HEK293 (cell line): ENCODE measurements around the gene WBP2NL.

ENCODE experiments used
- BCL11B ChIP-seq: fragments of 450-650 bp; formaldehyde crosslinking; IDR thresholded peaks from 2 replicates; pipeline ENCODE4 v1.5.1; 2016; ENCODE audit warnings: low read depth, missing biosample characterization, missing genetic modification characterization
- GLIS2 ChIP-seq: fragments of 450-650 bp; formaldehyde crosslinking; IDR thresholded peaks from 2 replicates; pipeline ENCODE4 v1.5.1; 2016; ENCODE audit warnings: missing biosample characterization, missing genetic modification characterization
- INSM2 ChIP-seq: fragments of 450-650 bp; formaldehyde crosslinking; IDR thresholded peaks from 2 replicates; pipeline ENCODE4 v1.5.1; 2016; ENCODE audit warnings: missing biosample characterization, missing genetic modification characterization
- YY1 ChIP-seq: fragments of 450-650 bp; formaldehyde crosslinking; IDR thresholded peaks from 2 replicates; pipeline ENCODE4 v1.5.1; 2018; ENCODE audit warnings: missing biosample characterization, missing genetic modification characterization
- ZBTB8A ChIP-seq: fragments of 450-650 bp; formaldehyde crosslinking; IDR thresholded peaks from 2 replicates; pipeline ENCODE4 v1.5.1; 2016; ENCODE audit warnings: missing biosample characterization, missing genetic modification characterization
- ZFHX2 ChIP-seq: fragments of 450-650 bp; formaldehyde crosslinking; conservative IDR thresholded peaks from 2 replicates; pipeline ENCODE4 v1.5.1; 2016; ENCODE audit warnings: missing biosample characterization, missing genetic modification characterization
- ZNF10 ChIP-seq: fragments of 450-650 bp; formaldehyde crosslinking; IDR thresholded peaks from 2 replicates; pipeline ENCODE4 v1.5.1; 2017; ENCODE audit warnings: missing biosample characterization, missing genetic modification characterization
- ZNF132 ChIP-seq: fragments of 450-650 bp; formaldehyde crosslinking; IDR thresholded peaks from 2 replicates; pipeline ENCODE4 v1.5.1; 2017; ENCODE audit warnings: missing biosample characterization, missing genetic modification characterization, borderline replicate concordance
- ZNF155 ChIP-seq: fragments of 450-650 bp; formaldehyde crosslinking; IDR thresholded peaks from 2 replicates; pipeline ENCODE4 v1.5.1; 2016; ENCODE audit warnings: missing biosample characterization, missing genetic modification characterization
- ZNF184 ChIP-seq: fragments of 450-650 bp; IDR thresholded peaks from 2 replicates; pipeline ENCODE4 v1.5.1; 2018; ENCODE audit warnings: missing biosample characterization, mild to moderate bottlenecking, missing genetic modification characterization
- ZNF2 ChIP-seq: fragments of 450-650 bp; formaldehyde crosslinking; IDR thresholded peaks from 2 replicates; pipeline ENCODE4 v1.5.1; 2016; ENCODE audit warnings: missing biosample characterization, missing genetic modification characterization
- ZNF239 ChIP-seq: fragments of 450-650 bp; formaldehyde crosslinking; IDR thresholded peaks from 2 replicates; pipeline ENCODE4 v1.5.1; 2016; ENCODE audit warnings: missing biosample characterization, missing genetic modification characterization
- ZNF335 ChIP-seq: fragments of 450-650 bp; formaldehyde crosslinking; conservative IDR thresholded peaks from 2 replicates; pipeline ENCODE4 v1.5.1; 2016; ENCODE audit warnings: missing biosample characterization, missing genetic modification characterization
- ZNF366 ChIP-seq: fragments of 450-650 bp; formaldehyde crosslinking; conservative IDR thresholded peaks from 2 replicates; pipeline ENCODE4 v1.5.1; 2016; ENCODE audit warnings: missing biosample characterization, missing genetic modification characterization
- ZNF433 ChIP-seq: fragments of 450-650 bp; formaldehyde crosslinking; IDR thresholded peaks from 2 replicates; pipeline ENCODE4 v1.5.1; 2016; ENCODE audit warnings: missing biosample characterization, missing genetic modification characterization, low read depth
- ZNF501 ChIP-seq: fragments of 450-650 bp; formaldehyde crosslinking; IDR thresholded peaks from 2 replicates; pipeline ENCODE4 v1.5.1; 2016; ENCODE audit warnings: missing biosample characterization, missing genetic modification characterization
- ZNF514 ChIP-seq: fragments of 450-650 bp; formaldehyde crosslinking; IDR thresholded peaks from 2 replicates; pipeline ENCODE4 v1.5.1; 2016; ENCODE audit warnings: missing biosample characterization, missing genetic modification characterization
- ZNF560 ChIP-seq: fragments of 450-650 bp; formaldehyde crosslinking; IDR thresholded peaks from 2 replicates; pipeline ENCODE4 v1.5.1; 2017; ENCODE audit warnings: missing biosample characterization, missing genetic modification characterization, borderline replicate concordance
- ZNF580 ChIP-seq: fragments of 450-650 bp; formaldehyde crosslinking; IDR thresholded peaks from 2 replicates; pipeline ENCODE4 v1.5.1; 2016; ENCODE audit warnings: missing biosample characterization, missing genetic modification characterization
- ZNF585B ChIP-seq: fragments of 450-650 bp; formaldehyde crosslinking; IDR thresholded peaks from 2 replicates; pipeline ENCODE4 v1.5.1; 2016; ENCODE audit warnings: missing biosample characterization, missing genetic modification characterization
- ZNF610 ChIP-seq: fragments of 450-650 bp; formaldehyde crosslinking; IDR thresholded peaks from 2 replicates; pipeline ENCODE4 v1.5.1; 2016; ENCODE audit warnings: missing biosample characterization, missing genetic modification characterization, borderline replicate concordance
- ZNF624 ChIP-seq: fragments of 450-650 bp; formaldehyde crosslinking; IDR thresholded peaks from 2 replicates; pipeline ENCODE4 v1.5.1; 2017; ENCODE audit warnings: missing biosample characterization, missing genetic modification characterization
- ZNF629 ChIP-seq: fragments of 450-650 bp; formaldehyde crosslinking; IDR thresholded peaks from 2 replicates; pipeline ENCODE4 v1.5.1; 2017; ENCODE audit warnings: missing biosample characterization, missing genetic modification characterization
- ZSCAN5A ChIP-seq: fragments of 450-650 bp; formaldehyde crosslinking; IDR thresholded peaks from 2 replicates; pipeline ENCODE4 v1.5.1; 2016; ENCODE audit warnings: missing biosample characterization, missing genetic modification characterization
- TF ChIP-seq, protein P1 (sequence below): fragments of 450-650 bp; formaldehyde crosslinking; conservative IDR thresholded peaks from 2 replicates; pipeline ENCODE4 v1.5.1; 2016; ENCODE audit warnings: low read depth, missing biosample characterization, missing genetic modification characterization
- TF ChIP-seq, protein P2 (sequence below): fragments of 450-650 bp; formaldehyde crosslinking; IDR thresholded peaks from 2 replicates; pipeline ENCODE4 v1.5.1; 2017; ENCODE audit warnings: missing biosample characterization, missing genetic modification characterization
- TF ChIP-seq, protein P3 (sequence below): fragments of 450-650 bp; formaldehyde crosslinking; IDR thresholded peaks from 2 replicates; pipeline ENCODE4 v1.5.1; 2016; ENCODE audit warnings: missing biosample characterization, missing genetic modification characterization, low read depth

WBP2NL gene

DNA sequence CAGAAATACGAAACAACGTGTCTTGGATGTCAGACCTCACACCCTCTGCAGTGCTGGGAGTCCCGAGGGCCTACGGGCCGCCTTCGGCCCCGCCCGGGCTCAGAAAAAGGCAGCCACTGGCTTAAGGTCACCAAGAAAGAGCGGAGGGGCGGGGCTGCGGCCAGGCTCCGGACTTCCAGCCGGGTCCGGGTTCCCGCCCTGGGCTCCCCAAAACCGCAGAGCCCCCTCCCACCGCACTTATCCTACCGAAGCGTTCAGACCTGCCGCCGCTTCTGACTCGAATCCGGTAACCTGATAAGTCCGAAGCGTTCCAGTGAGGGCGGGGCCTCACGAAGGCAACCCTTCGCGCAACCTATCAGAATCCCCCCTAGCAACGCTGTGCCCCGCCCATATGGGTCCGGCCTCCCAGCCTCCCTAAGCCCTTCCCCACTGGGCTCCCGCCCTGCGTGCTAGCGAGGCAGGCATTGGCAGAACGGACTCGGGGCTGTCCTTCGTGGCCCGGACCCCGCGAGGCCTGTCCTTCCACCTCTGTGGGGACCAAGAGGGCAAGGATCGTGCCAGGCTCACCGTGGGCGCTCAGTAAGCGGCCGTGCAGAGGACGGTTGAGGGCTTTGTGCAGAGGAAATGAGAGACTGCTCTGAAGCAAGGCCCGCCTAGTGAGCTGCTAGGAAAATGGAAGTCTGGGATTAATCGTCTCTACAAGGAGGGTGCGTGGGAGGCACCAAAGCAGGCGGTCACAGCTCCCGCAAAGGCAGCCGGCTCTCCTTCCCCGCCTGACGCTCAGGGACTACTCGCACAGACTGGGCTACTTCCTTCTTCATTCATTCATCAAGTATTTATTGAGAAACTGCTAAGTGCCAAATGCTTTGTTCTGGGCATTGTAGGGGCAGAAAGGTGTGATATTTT, 72.2 kb downstream of the WBP2NL start, which contains the start of gene NAGA (continued):
- no peak for TF ChIP-seq ZSCAN5A (tag by site-specific recombination)
- no peak for TF ChIP-seq ZNF2 (tag by site-specific recombination)
- TF ChIP-seq, protein P1, sequence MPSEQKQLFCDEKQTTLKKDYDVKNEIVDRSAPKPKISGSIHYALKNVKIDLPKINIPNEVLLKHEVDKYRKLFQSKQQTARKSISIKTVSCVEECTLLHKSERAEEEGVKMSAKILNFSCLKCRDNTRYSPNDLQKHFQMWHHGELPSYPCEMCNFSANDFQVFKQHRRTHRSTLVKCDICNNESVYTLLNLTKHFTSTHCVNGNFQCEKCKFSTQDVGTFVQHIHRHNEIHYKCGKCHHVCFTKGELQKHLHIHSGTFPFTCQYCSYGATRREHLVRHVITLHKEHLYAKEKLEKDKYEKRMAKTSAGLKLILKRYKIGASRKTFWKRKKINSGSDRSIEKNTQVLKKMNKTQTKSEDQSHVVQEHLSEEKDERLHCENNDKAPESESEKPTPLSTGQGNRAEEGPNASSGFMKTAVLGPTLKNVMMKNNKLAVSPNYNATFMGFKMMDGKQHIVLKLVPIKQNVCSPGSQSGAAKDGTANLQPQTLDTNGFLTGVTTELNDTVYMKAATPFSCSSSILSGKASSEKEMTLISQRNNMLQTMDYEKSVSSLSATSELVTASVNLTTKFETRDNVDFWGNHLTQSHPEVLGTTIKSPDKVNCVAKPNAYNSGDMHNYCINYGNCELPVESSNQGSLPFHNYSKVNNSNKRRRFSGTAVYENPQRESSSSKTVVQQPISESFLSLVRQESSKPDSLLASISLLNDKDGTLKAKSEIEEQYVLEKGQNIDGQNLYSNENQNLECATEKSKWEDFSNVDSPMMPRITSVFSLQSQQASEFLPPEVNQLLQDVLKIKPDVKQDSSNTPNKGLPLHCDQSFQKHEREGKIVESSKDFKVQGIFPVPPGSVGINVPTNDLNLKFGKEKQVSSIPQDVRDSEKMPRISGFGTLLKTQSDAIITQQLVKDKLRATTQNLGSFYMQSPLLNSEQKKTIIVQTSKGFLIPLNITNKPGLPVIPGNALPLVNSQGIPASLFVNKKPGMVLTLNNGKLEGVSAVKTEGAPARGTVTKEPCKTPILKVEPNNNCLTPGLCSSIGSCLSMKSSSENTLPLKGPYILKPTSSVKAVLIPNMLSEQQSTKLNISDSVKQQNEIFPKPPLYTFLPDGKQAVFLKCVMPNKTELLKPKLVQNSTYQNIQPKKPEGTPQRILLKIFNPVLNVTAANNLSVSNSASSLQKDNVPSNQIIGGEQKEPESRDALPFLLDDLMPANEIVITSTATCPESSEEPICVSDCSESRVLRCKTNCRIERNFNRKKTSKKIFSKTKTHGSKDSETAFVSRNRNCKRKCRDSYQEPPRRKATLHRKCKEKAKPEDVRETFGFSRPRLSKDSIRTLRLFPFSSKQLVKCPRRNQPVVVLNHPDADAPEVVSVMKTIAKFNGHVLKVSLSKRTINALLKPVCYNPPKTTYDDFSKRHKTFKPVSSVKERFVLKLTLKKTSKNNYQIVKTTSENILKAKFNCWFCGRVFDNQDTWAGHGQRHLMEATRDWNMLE (tag by site-specific recombination): no peak
- TF ChIP-seq ZNF10 (tag by site-specific recombination): no peak
- 0 out of 2 replicates have a peak, but pooled peaks have one; percentile 31 for TF ChIP-seq ZNF610 (tag by site-specific recombination)
- no peak for TF ChIP-seq ZNF155
- TF ChIP-seq GLIS2 (tag by site-specific recombination): peak; percentile 96
- no peak for TF ChIP-seq ZNF580 (tag by site-specific recombination)
- peak; percentile 77 for TF ChIP-seq ZNF585B (tag by site-specific recombination)
- TF ChIP-seq ZNF335 (tag by site-specific recombination): peak; percentile 98
- no peak for TF ChIP-seq ZNF239 (tag by site-specific recombination)
- TF ChIP-seq ZNF624 (tag by site-specific recombination): no peak
- TF ChIP-seq ZNF501 (tag by site-specific recombination): peak; percentile 69; the same call in 1 of the 2 replicates
- TF ChIP-seq, protein P2, sequence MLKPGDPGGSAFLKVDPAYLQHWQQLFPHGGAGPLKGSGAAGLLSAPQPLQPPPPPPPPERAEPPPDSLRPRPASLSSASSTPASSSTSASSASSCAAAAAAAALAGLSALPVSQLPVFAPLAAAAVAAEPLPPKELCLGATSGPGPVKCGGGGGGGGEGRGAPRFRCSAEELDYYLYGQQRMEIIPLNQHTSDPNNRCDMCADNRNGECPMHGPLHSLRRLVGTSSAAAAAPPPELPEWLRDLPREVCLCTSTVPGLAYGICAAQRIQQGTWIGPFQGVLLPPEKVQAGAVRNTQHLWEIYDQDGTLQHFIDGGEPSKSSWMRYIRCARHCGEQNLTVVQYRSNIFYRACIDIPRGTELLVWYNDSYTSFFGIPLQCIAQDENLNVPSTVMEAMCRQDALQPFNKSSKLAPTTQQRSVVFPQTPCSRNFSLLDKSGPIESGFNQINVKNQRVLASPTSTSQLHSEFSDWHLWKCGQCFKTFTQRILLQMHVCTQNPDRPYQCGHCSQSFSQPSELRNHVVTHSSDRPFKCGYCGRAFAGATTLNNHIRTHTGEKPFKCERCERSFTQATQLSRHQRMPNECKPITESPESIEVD (tag by site-specific recombination): no peak
- TF ChIP-seq ZNF184 (tag by site-specific recombination): no peak
- peak; percentile 53; the same call in 1 of the 2 replicates for TF ChIP-seq YY1 (tag by site-specific recombination)
- TF ChIP-seq ZNF514 (tag by site-specific recombination): no peak
- TF ChIP-seq ZNF366 (tag by site-specific recombination): peak; percentile 61
- no peak for TF ChIP-seq ZNF433 (tag by site-specific recombination)
- TF ChIP-seq BCL11B (tag by site-specific recombination): no peak
- TF ChIP-seq INSM2 (tag by site-specific recombination): no peak
- TF ChIP-seq, protein P3, sequence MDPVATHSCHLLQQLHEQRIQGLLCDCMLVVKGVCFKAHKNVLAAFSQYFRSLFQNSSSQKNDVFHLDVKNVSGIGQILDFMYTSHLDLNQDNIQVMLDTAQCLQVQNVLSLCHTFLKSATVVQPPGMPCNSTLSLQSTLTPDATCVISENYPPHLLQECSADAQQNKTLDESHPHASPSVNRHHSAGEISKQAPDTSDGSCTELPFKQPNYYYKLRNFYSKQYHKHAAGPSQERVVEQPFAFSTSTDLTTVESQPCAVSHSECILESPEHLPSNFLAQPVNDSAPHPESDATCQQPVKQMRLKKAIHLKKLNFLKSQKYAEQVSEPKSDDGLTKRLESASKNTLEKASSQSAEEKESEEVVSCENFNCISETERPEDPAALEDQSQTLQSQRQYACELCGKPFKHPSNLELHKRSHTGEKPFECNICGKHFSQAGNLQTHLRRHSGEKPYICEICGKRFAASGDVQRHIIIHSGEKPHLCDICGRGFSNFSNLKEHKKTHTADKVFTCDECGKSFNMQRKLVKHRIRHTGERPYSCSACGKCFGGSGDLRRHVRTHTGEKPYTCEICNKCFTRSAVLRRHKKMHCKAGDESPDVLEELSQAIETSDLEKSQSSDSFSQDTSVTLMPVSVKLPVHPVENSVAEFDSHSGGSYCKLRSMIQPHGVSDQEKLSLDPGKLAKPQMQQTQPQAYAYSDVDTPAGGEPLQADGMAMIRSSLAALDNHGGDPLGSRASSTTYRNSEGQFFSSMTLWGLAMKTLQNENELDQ (tag by site-specific recombination): no peak
- TF ChIP-seq ZNF132: no peak
- TF ChIP-seq ZNF629 (tag by site-specific recombination): peak; percentile 46; the same call in 1 of the 2 replicates
- peak; percentile 77 for TF ChIP-seq ZBTB8A (tag by site-specific recombination)
- peak; percentile 90 for TF ChIP-seq ZFHX2
- no peak for TF ChIP-seq ZNF560 (tag by site-specific recombination)
